Neural cell (in vitro differentiated cells): ENCODE measurements around the gene MARK3.

Experiments
- EP300 ChIP-seq: fragments of 450-650 bp; conservative IDR thresholded peaks from 2 replicates; pipeline ENCODE4 v1.6.1; 2014; ENCODE audit warnings: antibody characterized with exemption, mild to moderate bottlenecking, moderate library complexity; ENCODE audit not compliant: poor library complexity, severe bottlenecking
- EZH2 ChIP-seq: fragments of 200-600, 300-800 bp; shearing (Covaris generic), sonication (generic); IDR thresholded peaks from 2 replicates; pipeline ENCODE4 v1.6.1; 2014; ENCODE audit warnings: antibody characterized with exemption, low read length, borderline replicate concordance, mild to moderate bottlenecking; ENCODE audit not compliant: insufficient read depth, poor library complexity, severe bottlenecking
- TF ChIP-seq, protein P1 (sequence below): fragments of 450-650 bp; IDR thresholded peaks from 2 replicates; pipeline ENCODE4 v1.5.1; 2014; ENCODE audit warnings: antibody characterized with exemption, mild to moderate bottlenecking, moderate library complexity; ENCODE audit not compliant: poor library complexity, severe bottlenecking

- TF ChIP-seq, protein P1, sequence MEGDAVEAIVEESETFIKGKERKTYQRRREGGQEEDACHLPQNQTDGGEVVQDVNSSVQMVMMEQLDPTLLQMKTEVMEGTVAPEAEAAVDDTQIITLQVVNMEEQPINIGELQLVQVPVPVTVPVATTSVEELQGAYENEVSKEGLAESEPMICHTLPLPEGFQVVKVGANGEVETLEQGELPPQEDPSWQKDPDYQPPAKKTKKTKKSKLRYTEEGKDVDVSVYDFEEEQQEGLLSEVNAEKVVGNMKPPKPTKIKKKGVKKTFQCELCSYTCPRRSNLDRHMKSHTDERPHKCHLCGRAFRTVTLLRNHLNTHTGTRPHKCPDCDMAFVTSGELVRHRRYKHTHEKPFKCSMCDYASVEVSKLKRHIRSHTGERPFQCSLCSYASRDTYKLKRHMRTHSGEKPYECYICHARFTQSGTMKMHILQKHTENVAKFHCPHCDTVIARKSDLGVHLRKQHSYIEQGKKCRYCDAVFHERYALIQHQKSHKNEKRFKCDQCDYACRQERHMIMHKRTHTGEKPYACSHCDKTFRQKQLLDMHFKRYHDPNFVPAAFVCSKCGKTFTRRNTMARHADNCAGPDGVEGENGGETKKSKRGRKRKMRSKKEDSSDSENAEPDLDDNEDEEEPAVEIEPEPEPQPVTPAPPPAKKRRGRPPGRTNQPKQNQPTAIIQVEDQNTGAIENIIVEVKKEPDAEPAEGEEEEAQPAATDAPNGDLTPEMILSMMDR, result no peak
- TF ChIP-seq EP300 (no peak), EZH2 (no peak)
Observed at GRCh38 chr14:103533999-103534575, 148.9 kb downstream of the MARK3 start.
